Breast epithelium (tissue), 4 donors: ENCODE measurements around the gene CCDC24. TPM values are rescaled to one million over a fixed set of nuclear protein-coding genes. Genes with fewer than 3 reads are reported as not detected.

Experiments
- DNase-seq, 2 donors: peaks; one replicate each; pipeline ENCODE4 v3.0.0-alpha.2; 2019; ENCODE audit warnings: low spot score in 2 of 2
- H3K27ac ChIP-seq, 2 donors: fragments of 200-600 bp; sonication (generic) in 1 of 2; one replicate each; pipeline ENCODE4 v1.5.1; 2016 to 2019; ENCODE audit warnings: mild to moderate bottlenecking in 1 of 2
- H3K27me3 ChIP-seq, 2 donors: fragments of 200-600 bp; sonication (generic) in 1 of 2; one replicate each; pipeline versions ENCODE4 v1.5.1 to v1.6.0; 2017 to 2019; ENCODE audit warnings: control low read depth in 1 of 2, mild to moderate bottlenecking in 1 of 2
- H3K36me3 ChIP-seq: fragments of 200-600 bp; one replicate; pipeline ENCODE4 v1.5.1; 2019
- H3K4me1 ChIP-seq, 2 donors: fragments of 200-600 bp; sonication (generic); one replicate each; pipeline ENCODE4 v1.5.1; 2016 to 2019; ENCODE audit warnings: control low read depth in 1 of 2
- H3K4me3 ChIP-seq, 3 donors: fragments of 200-600 bp; sonication (generic); 1 replicate in 2 of 3; 2 replicates in 1 of 3; pipeline ENCODE4 v1.5.1; 2016 to 2019; ENCODE audit warnings: mild to moderate bottlenecking in 3 of 3, moderate library complexity in 2 of 3
- H3K9me3 ChIP-seq, 2 donors: fragments of 200-600 bp; sonication (generic) in 1 of 2; one replicate each; pipeline ENCODE4 v1.5.1; 2016 to 2019; ENCODE audit warnings: control low read depth in 1 of 2
- POLR2A ChIP-seq: fragments of 450-650 bp; IDR thresholded peaks from one replicate; pipeline ENCODE4 v1.6.1; 2016; ENCODE audit warnings: antibody characterized with exemption, mild to moderate bottlenecking, moderate library complexity
- POLR2AphosphoS5 ChIP-seq, 3 donors: sonication (generic); formaldehyde crosslinking; IDR thresholded peaks; one replicate each; pipeline ENCODE4 v1.6.1; 2017; ENCODE audit warnings: antibody characterized with exemption in 3 of 3
- intact Hi-C: fragments of 100-400 bp; cut with DNase I; formaldehyde crosslinking; loops from one replicate; pipeline ENCODE4 v1.15.1; 2023; ENCODE audit warnings: low total_unique reads
- total RNA-seq, 3 donors: library from RNA; depleted of rRNA; stranded (reverse); fragments of >200 nt; gene quantifications; one replicate each; pipeline ENCODE4 v1.1.0, GENCODE V29; 2016
- TF ChIP-seq, protein P1 (sequence below), 3 donors: fragments of 450-650 bp; IDR thresholded peaks; one replicate each; pipeline ENCODE4 v1.5.1; 2016 to 2017; ENCODE audit warnings: antibody characterized with exemption in 3 of 3, mild to moderate bottlenecking in 3 of 3, moderate library complexity in 3 of 3

Gene CCDC24
- total RNA-seq, 3 donors from 2014 or later, result 5.4 to 12.5 (median 12.3) TPM

DNA sequence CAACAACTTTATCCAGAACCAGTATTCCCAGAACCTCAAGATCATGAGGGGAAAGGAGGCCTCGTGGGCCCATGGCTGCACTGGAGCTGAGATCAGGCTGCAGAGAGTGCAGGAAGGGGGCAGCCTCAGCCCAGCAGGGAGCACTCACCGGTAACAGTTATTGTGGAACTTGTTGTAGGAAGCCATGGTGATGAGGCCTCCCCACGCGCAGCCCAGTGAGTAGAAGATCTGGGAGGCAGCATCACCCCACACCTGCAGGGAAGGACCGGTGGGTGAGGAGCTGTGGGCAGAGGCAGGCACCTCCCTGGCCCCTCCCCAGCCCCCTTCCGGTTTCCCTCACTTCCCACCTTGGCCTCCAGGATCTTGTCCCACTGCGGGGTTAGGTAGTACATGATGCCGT is 10.8 kb downstream of the CCDC24 start:
- no peak for DNase-seq
- no peak overlapping the region for H3K4me3 ChIP-seq
- no peaks in the 10 kb centered on the region for H3K36me3 ChIP-seq
- intact Hi-C loops, result no loop called here
- no peaks in the 10 kb centered on the region for H3K4me1 ChIP-seq
- no peak overlapping the region for H3K27ac ChIP-seq
- H3K27me3 ChIP-seq, result no peaks in the 10 kb centered on the region
- TF ChIP-seq, protein P1, sequence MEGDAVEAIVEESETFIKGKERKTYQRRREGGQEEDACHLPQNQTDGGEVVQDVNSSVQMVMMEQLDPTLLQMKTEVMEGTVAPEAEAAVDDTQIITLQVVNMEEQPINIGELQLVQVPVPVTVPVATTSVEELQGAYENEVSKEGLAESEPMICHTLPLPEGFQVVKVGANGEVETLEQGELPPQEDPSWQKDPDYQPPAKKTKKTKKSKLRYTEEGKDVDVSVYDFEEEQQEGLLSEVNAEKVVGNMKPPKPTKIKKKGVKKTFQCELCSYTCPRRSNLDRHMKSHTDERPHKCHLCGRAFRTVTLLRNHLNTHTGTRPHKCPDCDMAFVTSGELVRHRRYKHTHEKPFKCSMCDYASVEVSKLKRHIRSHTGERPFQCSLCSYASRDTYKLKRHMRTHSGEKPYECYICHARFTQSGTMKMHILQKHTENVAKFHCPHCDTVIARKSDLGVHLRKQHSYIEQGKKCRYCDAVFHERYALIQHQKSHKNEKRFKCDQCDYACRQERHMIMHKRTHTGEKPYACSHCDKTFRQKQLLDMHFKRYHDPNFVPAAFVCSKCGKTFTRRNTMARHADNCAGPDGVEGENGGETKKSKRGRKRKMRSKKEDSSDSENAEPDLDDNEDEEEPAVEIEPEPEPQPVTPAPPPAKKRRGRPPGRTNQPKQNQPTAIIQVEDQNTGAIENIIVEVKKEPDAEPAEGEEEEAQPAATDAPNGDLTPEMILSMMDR (IDR thresholded peaks at IDR 0.05), result no peak
- TF ChIP-seq POLR2AphosphoS5 (IDR thresholded peaks at IDR 0.05) (no peak), POLR2A (no peak)
- H3K9me3 ChIP-seq, result no peaks in the 10 kb centered on the region

DNA sequence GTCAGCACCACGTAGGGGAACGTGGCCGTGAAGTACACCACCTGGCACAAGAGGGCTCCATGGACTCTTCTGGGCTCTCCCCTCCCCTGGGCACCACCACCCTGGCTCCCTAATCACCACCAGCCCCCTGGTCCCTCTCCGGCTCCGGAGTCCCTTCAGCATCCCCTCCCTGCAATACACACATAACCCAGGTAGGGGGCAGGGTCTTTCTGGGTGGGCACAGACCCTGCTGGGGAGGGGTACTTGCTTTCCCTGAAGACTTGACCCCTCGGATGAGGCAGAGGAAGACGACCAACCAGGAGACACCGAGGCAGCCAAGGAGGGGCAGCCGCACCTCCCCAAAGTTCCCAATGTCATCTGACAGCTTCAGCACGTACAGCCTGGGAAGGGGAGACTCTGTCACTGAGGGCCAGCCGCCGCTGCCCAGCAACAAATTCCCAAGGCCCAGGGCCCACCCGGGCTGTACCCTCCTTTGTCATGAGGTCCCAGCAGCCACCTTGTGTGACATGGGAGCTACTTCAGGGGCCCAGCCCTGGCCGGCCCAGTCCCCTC is 11.3 kb downstream of the CCDC24 start:
- H3K27me3 ChIP-seq, result no peaks in the 10 kb centered on the region
- no peaks in the 10 kb centered on the region for H3K4me1 ChIP-seq
- no peak overlapping the region for H3K4me3 ChIP-seq
- no peak overlapping the region for H3K27ac ChIP-seq
- DNase-seq, result no peak
- intact Hi-C loops, result no loop called here
- H3K36me3 ChIP-seq, result no peaks in the 10 kb centered on the region
- no peaks in the 10 kb centered on the region for H3K9me3 ChIP-seq
- TF ChIP-seq, protein P1 (IDR thresholded peaks at IDR 0.05), result no peak
- no peak for TF ChIP-seq POLR2A
- TF ChIP-seq POLR2AphosphoS5 (IDR thresholded peaks at IDR 0.05), result no peak

DNA sequence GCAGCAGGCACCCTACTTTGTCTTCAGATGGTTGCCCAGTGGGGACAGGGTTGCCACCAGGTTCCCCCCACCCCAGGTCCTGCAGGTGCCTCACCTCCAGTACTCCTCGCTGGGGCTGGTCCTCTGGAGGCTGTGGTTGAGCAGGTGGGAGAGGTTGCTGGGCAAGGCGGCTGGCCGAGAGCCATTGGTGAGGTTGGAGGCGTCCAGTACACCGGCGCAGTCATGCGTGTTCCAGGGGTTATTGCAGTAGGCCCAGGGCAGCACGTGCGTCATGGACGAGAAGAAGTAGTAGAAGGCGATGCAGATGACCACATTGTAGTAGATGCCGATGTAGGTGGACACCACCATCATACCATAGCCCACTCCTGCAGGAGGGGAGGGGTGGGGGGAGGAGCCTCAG is 16.9 kb downstream of the CCDC24 start:
- H3K27me3 ChIP-seq, result no peaks in the 10 kb centered on the region
- no peaks in the 10 kb centered on the region for H3K4me1 ChIP-seq
- H3K9me3 ChIP-seq, result no peaks in the 10 kb centered on the region
- H3K4me3 ChIP-seq, result no peak overlapping the region
- DNase-seq, result no peak
- intact Hi-C loops, result no loop called here
- H3K27ac ChIP-seq, result no peak overlapping the region
- no peak for TF ChIP-seq POLR2A
- TF ChIP-seq, protein P1 (IDR thresholded peaks at IDR 0.05), result no peak
- TF ChIP-seq POLR2AphosphoS5 (IDR thresholded peaks at IDR 0.05), result no peak
- no peaks in the 10 kb centered on the region for H3K36me3 ChIP-seq

DNA sequence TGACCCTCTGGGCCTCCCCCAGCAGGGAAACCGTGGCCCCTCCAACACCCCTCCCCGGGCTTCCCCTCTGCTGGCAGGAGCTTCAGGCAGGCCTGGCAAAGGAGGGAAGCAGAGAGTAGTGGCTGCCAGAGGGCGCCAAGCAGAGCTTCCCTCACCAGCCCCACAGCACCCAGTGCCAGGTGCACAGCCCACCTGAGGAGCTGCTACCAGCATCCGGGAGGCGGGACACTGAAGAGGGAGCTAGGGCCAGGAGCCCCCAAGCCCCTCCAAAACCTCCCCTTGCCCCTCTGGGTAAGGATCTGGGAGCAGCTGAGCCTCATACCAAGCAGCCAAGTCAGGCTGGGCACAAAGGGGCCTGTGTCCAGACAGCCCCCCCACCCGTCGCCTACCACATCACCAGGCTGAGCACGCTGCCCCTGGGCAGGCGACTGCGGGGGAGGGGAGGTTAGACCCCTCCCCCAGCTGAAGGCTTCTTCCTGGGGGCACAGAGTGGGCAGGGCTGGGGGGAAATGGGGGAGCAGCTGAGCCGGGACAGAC is 19.6 kb downstream of the CCDC24 start:
- no peak for DNase-seq
- Histone ChIP-seq H3K27ac (no peak overlapping the region), H3K36me3 (no peaks in the 10 kb centered on the region), H3K9me3 (no peaks in the 10 kb centered on the region), H3K27me3 (no peaks in the 10 kb centered on the region), H3K4me1 (no peaks in the 10 kb centered on the region), H3K4me3 (no peak overlapping the region)
- intact Hi-C loops, result loop anchor here (2.0 kb wide), 1 partner anchor 28 kb away; no protein-coding TSS in a partner anchor
- TF ChIP-seq, protein P1 (IDR thresholded peaks at IDR 0.05), result no peak
- TF ChIP-seq POLR2AphosphoS5 (IDR thresholded peaks at IDR 0.05), result no peak
- no peak for TF ChIP-seq POLR2A

DNA sequence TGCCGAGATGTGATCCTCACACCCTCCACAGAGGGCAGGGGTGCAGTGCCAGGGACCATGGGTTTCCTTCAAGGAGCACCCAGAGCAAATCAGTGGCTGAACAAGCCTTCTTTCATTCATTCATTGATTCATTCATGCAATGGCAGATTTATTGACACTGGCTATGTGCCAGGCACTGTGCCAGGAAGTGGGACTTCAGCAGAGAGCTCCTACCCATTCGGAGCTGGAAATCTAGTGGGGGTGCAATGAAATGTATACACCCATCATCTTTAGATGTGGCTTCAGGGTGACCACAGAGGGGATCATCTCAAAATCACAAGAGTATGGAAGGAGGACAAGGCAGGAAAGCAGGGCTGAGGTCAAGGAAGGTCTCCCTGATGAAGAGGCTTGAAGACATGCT is 21.0 kb downstream of the CCDC24 start:
- Histone ChIP-seq H3K27me3 (no peaks in the 10 kb centered on the region), H3K4me1 (no peaks in the 10 kb centered on the region), H3K9me3 (no peaks in the 10 kb centered on the region), H3K27ac (no peak overlapping the region), H3K36me3 (no peaks in the 10 kb centered on the region), H3K4me3 (no peak overlapping the region)
- intact Hi-C loops, result no loop called here
- TF ChIP-seq POLR2AphosphoS5 (IDR thresholded peaks at IDR 0.05), result no peak
- TF ChIP-seq POLR2A, result no peak
- TF ChIP-seq, protein P1 (IDR thresholded peaks at IDR 0.05), result no peak
- no peak for DNase-seq
